Prostate gland (tissue), 2 donors: Measurements from ENCODE around the gene GPX4.

Experiments used
- POLR2A ChIP-seq: fragments of 450-650 bp; IDR thresholded peaks from one replicate; pipeline ENCODE4 v1.6.1; 2016; ENCODE audit warnings: antibody characterized with exemption, mild to moderate bottlenecking
- POLR2AphosphoS5 ChIP-seq: sonication (generic); formaldehyde crosslinking; IDR thresholded peaks from one replicate; pipeline ENCODE4 v1.6.1; 2017; ENCODE audit warnings: antibody characterized with exemption
- TF ChIP-seq, protein P1 (sequence below), 4 experiments: fragments of 200-600 bp in 2 of 4; fragments of 450-650 bp in 2 of 4; sonication (generic) in 2 of 4; IDR thresholded peaks; 1 replicate in 3 of 4; 2 replicates in 1 of 4; pipeline ENCODE4 v1.5.1; 2016 to 2019; ENCODE audit warnings: antibody characterized with exemption in 4 of 4, mild to moderate bottlenecking in 2 of 4, moderate library complexity in 2 of 4

- TF ChIP-seq, protein P1, sequence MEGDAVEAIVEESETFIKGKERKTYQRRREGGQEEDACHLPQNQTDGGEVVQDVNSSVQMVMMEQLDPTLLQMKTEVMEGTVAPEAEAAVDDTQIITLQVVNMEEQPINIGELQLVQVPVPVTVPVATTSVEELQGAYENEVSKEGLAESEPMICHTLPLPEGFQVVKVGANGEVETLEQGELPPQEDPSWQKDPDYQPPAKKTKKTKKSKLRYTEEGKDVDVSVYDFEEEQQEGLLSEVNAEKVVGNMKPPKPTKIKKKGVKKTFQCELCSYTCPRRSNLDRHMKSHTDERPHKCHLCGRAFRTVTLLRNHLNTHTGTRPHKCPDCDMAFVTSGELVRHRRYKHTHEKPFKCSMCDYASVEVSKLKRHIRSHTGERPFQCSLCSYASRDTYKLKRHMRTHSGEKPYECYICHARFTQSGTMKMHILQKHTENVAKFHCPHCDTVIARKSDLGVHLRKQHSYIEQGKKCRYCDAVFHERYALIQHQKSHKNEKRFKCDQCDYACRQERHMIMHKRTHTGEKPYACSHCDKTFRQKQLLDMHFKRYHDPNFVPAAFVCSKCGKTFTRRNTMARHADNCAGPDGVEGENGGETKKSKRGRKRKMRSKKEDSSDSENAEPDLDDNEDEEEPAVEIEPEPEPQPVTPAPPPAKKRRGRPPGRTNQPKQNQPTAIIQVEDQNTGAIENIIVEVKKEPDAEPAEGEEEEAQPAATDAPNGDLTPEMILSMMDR (IDR thresholded peaks at IDR 0.05), result no peak
- peak; percentile 100 for TF ChIP-seq POLR2AphosphoS5
- TF ChIP-seq POLR2A, result peak; percentile 89
These were observed 8.7 kb upstream of the GPX4 start, which contains the start of gene POLR2E for GRCh38 chr19:1094978-1095701.
